ENCODE results near the gene IQGAP1. TPM values are rescaled to one million over a fixed set of nuclear protein-coding genes. Genes with fewer than 3 reads are reported as not detected.

IQGAP1 gene
- total RNA-seq, 1 donor from 2014 or later = 187 TPM

GRCh38 chr15:90421527-90421926 is 33.5 kb downstream of the IQGAP1 start:
- DNase-seq (ENCODE audit: low read depth) = no peak

GRCh38 chr15:90422043-90422442 is 34.0 kb downstream of the IQGAP1 start:
- no peak for TF ChIP-seq CTCF (conservative IDR thresholded peaks at IDR 0.05; ENCODE audit: low read depth, low read length)
- DNase-seq (ENCODE audit: low read depth) = no peak
- H3K4me3 ChIP-seq (ENCODE audit: low read depth, low read length) = no peak overlapping the region

More at GRCh38 chr15:90421527-90421926, 33.5 kb downstream of the IQGAP1 start:
- no peak overlapping the region for H3K4me3 ChIP-seq (ENCODE audit: low read depth, low read length)
- TF ChIP-seq CTCF (conservative IDR thresholded peaks at IDR 0.05; ENCODE audit: low read depth, low read length) = no peak

GRCh38 chr15:90422936-90423335 is 34.9 kb downstream of the IQGAP1 start:
- no peak overlapping the region for H3K4me3 ChIP-seq (ENCODE audit: low read depth, low read length)
- TF ChIP-seq CTCF (conservative IDR thresholded peaks at IDR 0.05; ENCODE audit: low read depth, low read length) = no peak
- no peak for DNase-seq (ENCODE audit: low read depth)

GRCh38 chr15:90423801-90424319 is 35.8 kb downstream of the IQGAP1 start:
- no peak overlapping the region for H3K4me3 ChIP-seq (ENCODE audit: low read depth, low read length)
- no peak for DNase-seq (ENCODE audit: low read depth)
- no peak for TF ChIP-seq CTCF (conservative IDR thresholded peaks at IDR 0.05; ENCODE audit: low read depth, low read length)

- no peak for TF ChIP-seq CTCF (conservative IDR thresholded peaks at IDR 0.05; ENCODE audit: low read depth, low read length)
- H3K4me3 ChIP-seq (ENCODE audit: low read depth, low read length) = no peak overlapping the region
- no peak for DNase-seq (ENCODE audit: low read depth)
Observed at GRCh38 chr15:90425726-90426346, 37.8 kb downstream of the IQGAP1 start.

- DNase-seq (ENCODE audit: low read depth) = no peak
- no peak overlapping the region for H3K4me3 ChIP-seq (ENCODE audit: low read depth, low read length)
- no peak for TF ChIP-seq CTCF (conservative IDR thresholded peaks at IDR 0.05; ENCODE audit: low read depth, low read length)
Observed at GRCh38 chr15:90427185-90427584, 39.1 kb downstream of the IQGAP1 start.

- DNase-seq (ENCODE audit: low read depth) = no peak
- H3K4me3 ChIP-seq (ENCODE audit: low read depth, low read length) = no peak overlapping the region
- TF ChIP-seq CTCF (conservative IDR thresholded peaks at IDR 0.05; ENCODE audit: low read depth, low read length) = no peak
Observed at GRCh38 chr15:90432253-90432652, 44.2 kb downstream of the IQGAP1 start.

Measured in epithelial cell of proximal tubule (primary cell).